Tibial nerve (tissue), 4 donors: ENCODE data around the gene KSR1. TPM values are rescaled to one million over a fixed set of nuclear protein-coding genes. Genes with fewer than 3 reads are reported as not detected.

Experiments used
- DNase-seq, 2 donors: peaks; one replicate each; pipeline ENCODE4 v3.0.0-alpha.2; 2019; ENCODE audit warnings: low spot score in 2 of 2
- H3K27ac ChIP-seq, 4 donors: fragments of 200-600 bp; sonication (generic) in 3 of 4; one replicate each; pipeline ENCODE4 v1.5.1; 2017 to 2019; ENCODE audit warnings: mild to moderate bottlenecking in 1 of 4
- H3K27me3 ChIP-seq, 2 donors: fragments of 200-600 bp; sonication (generic) in 1 of 2; one replicate each; pipeline versions ENCODE4 v1.5.1 to v1.6.0; 2017 to 2019
- H3K36me3 ChIP-seq, 3 donors: fragments of 200-600 bp; sonication (generic); one replicate each; pipeline ENCODE4 v1.5.1; 2018 to 2019
- H3K4me1 ChIP-seq, 4 donors: fragments of 200-600 bp; sonication (generic) in 3 of 4; one replicate each; pipeline ENCODE4 v1.5.1; 2017 to 2019
- H3K4me3 ChIP-seq, 4 donors: fragments of 200-600 bp; sonication (generic) in 3 of 4; one replicate each; pipeline ENCODE4 v1.5.1; 2017 to 2019; ENCODE audit warnings: mild to moderate bottlenecking in 1 of 4, moderate library complexity in 1 of 4
- H3K9me3 ChIP-seq, 4 donors: fragments of 200-600 bp; sonication (generic) in 3 of 4; one replicate each; pipeline ENCODE4 v1.5.1; 2017 to 2019
- CTCF ChIP-seq, 5 experiments: fragments of 200-600 bp in 3 of 5; fragments of 450-650 bp in 2 of 5; sonication (generic) in 3 of 5; IDR thresholded peaks; one replicate each; pipeline ENCODE4 v1.5.1; 2016 to 2019; ENCODE audit warnings: antibody characterized with exemption in 5 of 5, mild to moderate bottlenecking in 3 of 5, moderate library complexity in 2 of 5
- EP300 ChIP-seq, 2 donors: sonication (generic); formaldehyde crosslinking; IDR thresholded peaks; one replicate each; pipeline ENCODE4 v1.6.1; 2017; ENCODE audit warnings: antibody characterized with exemption in 2 of 2, mild to moderate bottlenecking in 1 of 2
- POLR2A ChIP-seq, 2 donors: fragments of 450-650 bp; IDR thresholded peaks; one replicate each; pipeline ENCODE4 v1.6.1; 2017; ENCODE audit warnings: antibody characterized with exemption in 2 of 2, mild to moderate bottlenecking in 2 of 2, moderate library complexity in 2 of 2
- WGBS, 2 donors: methylation state at CpG; one replicate each; pipeline ENCODE4 v1.1.5; 2018; 5-methylcytosine and 5-hydroxymethylcytosine counted together
- total RNA-seq, 4 donors: library from RNA; depleted of rRNA; stranded (reverse); fragments of >200 nt; gene quantifications; one replicate each; pipeline ENCODE4 v1.1.0, GENCODE V29; 2016

Gene KSR1
- total RNA-seq, 4 donors from 2014 or later, result 45.1 to 110 (median 54.2) TPM

- Histone ChIP-seq H3K27ac (no peak overlapping the region), H3K9me3 (no peaks in the 10 kb centered on the region), H3K4me3 (no peak overlapping the region), H3K4me1 (peaks cover 0 to 16% (median 2%) of the 10 kb centered on the region in 4 donors), H3K27me3 (no peaks in the 10 kb centered on the region), H3K36me3 (peaks cover 0 to 91% (median 10%) of the 10 kb centered on the region in 3 donors)
- WGBS, 2 donors, result 76 to 91% methylated on average over 11 to 13 of the region's 16 CpGs
- DNase-seq, result no peak
- no peak for TF ChIP-seq POLR2A (IDR thresholded peaks at IDR 0.05)
- TF ChIP-seq EP300 (IDR thresholded peaks at IDR 0.05), result no peak
Measured at GRCh38 chr17:27607521-27608091, 151.4 kb downstream of the KSR1 start.

- no peak overlapping the region for H3K4me3 ChIP-seq
- no peak for DNase-seq
- H3K27ac ChIP-seq, result no peak overlapping the region
- H3K27me3 ChIP-seq, result no peaks in the 10 kb centered on the region
- TF ChIP-seq CTCF (IDR thresholded peaks at IDR 0.05) (no peak), POLR2A (IDR thresholded peaks at IDR 0.05) (no peak), EP300 (IDR thresholded peaks at IDR 0.05) (no peak)
- peaks cover 0 to 100% (median 10%) of the 10 kb centered on the region in 3 donors for H3K36me3 ChIP-seq
- peaks cover 0 to 7% (median 0%) of the 10 kb centered on the region in 4 donors for H3K4me1 ChIP-seq
- no peaks in the 10 kb centered on the region for H3K9me3 ChIP-seq
- 95 to 98% methylated on average over 11 of the region's 11 CpGs for WGBS, 2 donors
Measured at GRCh38 chr17:27608328-27609230, 152.3 kb downstream of the KSR1 start.

- Histone ChIP-seq H3K4me1 (peaks cover 0 to 7% (median 0%) of the 10 kb centered on the region in 4 donors), H3K4me3 (no peak overlapping the region), H3K9me3 (no peaks in the 10 kb centered on the region), H3K27ac (no peak overlapping the region), H3K36me3 (peaks cover 0 to 100% (median 10%) of the 10 kb centered on the region in 3 donors), H3K27me3 (no peaks in the 10 kb centered on the region)
- DNase-seq, result no peak
- WGBS, 2 donors, result 39 to 72% methylated on average over 4 to 11 of the region's 11 CpGs
- TF ChIP-seq CTCF (IDR thresholded peaks at IDR 0.05) (peak; percentile 21 to 60 (median 32)), POLR2A (IDR thresholded peaks at IDR 0.05) (no peak)
Measured at GRCh38 chr17:27609611-27610303, 153.5 kb downstream of the KSR1 start.

- Histone ChIP-seq H3K36me3 (peaks cover 0 to 100% (median 13%) of the 10 kb centered on the region in 3 donors), H3K9me3 (no peaks in the 10 kb centered on the region), H3K4me3 (no peak overlapping the region), H3K27ac (no peak overlapping the region), H3K27me3 (no peaks in the 10 kb centered on the region), H3K4me1 (peaks cover 0 to 7% (median 0%) of the 10 kb centered on the region in 4 donors)
- 83 to 91% methylated on average over 4 of the region's 4 CpGs for WGBS, 2 donors
- DNase-seq, result no peak
- TF ChIP-seq CTCF (IDR thresholded peaks at IDR 0.05) (no peak), POLR2A (IDR thresholded peaks at IDR 0.05) (no peak), EP300 (IDR thresholded peaks at IDR 0.05) (no peak)
Measured at GRCh38 chr17:27610304-27610677, 154.0 kb downstream of the KSR1 start.

GRCh38 chr17:27612160-27612770 lies 156.0 kb downstream of the KSR1 start:
- H3K36me3 ChIP-seq, result peaks cover under 1 to 98% (median 11%) of the 10 kb centered on the region in 3 donors

More at GRCh38 chr17:27612160-27612770, 156.0 kb downstream of the KSR1 start:
- Histone ChIP-seq H3K27me3 (no peaks in the 10 kb centered on the region), H3K4me3 (no peak overlapping the region), H3K9me3 (no peaks in the 10 kb centered on the region), H3K4me1 (peaks cover 0 to 7% (median 0%) of the 10 kb centered on the region in 4 donors), H3K27ac (no peak overlapping the region)
- TF ChIP-seq EP300 (IDR thresholded peaks at IDR 0.05) (no peak), CTCF (IDR thresholded peaks at IDR 0.05) (no peak), POLR2A (IDR thresholded peaks at IDR 0.05) (no peak)
- DNase-seq, result no peak
- 55 to 68% methylated on average over 3 of the region's 3 CpGs for WGBS, 2 donors
